Activated T-cell treated with anti-CD3 and anti-CD28 coated beads, Interleukin-2, amount 50 U/mL, for 72 hours (primary cell): ENCODE results near the gene ACTR6. TPM values are rescaled to one million over a fixed set of nuclear protein-coding genes. Genes with fewer than 3 reads are reported as not detected.
"Not testable (repeated sequence)": the region's sequence is repeated elsewhere in the genome, so short reads cannot be mapped to it uniquely, and the experiment has no call there.

Experiments
- ATAC-seq, 2 donors: fragments of 150-1000 bp; cut with Tn5 transposase; replicated peaks in 1 of 2; 2 replicates each; pipeline ENCODE4 v1.10.0; 2021; ENCODE audit warnings: moderate library complexity in 2 of 2, mild to moderate bottlenecking in 1 of 2
- DNase-seq, 2 donors: peaks; one replicate each; pipeline ENCODE4 v3.0.0; 2021 to 2022; ENCODE audit warnings: mixed read lengths in 1 of 2
- H3K27ac Mint-ChIP-seq: one replicate; pipeline ENCODE4 v1.8.0; 2022; ENCODE audit warnings: mild to moderate bottlenecking, moderate library complexity, mixed read lengths
- H3K27me3 Mint-ChIP-seq: one replicate; pipeline ENCODE4 v1.8.0; 2022; ENCODE audit warnings: low read depth, mixed read lengths
- H3K36me3 Mint-ChIP-seq, 2 donors: one replicate each; pipeline ENCODE4 v1.8.0; 2022; ENCODE audit warnings: mixed read lengths in 2 of 2, mild to moderate bottlenecking in 1 of 2; ENCODE audit not compliant: insufficient read depth in 2 of 2
- H3K4me1 Mint-ChIP-seq: one replicate; pipeline ENCODE4 v1.8.0; 2022; ENCODE audit warnings: low read depth, mixed read lengths
- H3K4me3 Mint-ChIP-seq, 2 donors: one replicate each; pipeline ENCODE4 v1.8.0; 2022; ENCODE audit warnings: mild to moderate bottlenecking in 2 of 2, mixed read lengths in 2 of 2, moderate library complexity in 2 of 2
- H3K9me3 Mint-ChIP-seq, 2 donors: one replicate each; pipeline ENCODE4 v1.8.0; 2022; ENCODE audit warnings: mixed read lengths in 2 of 2
- total RNA-seq, 2 donors: library from RNA; stranded (reverse); gene quantifications; one replicate each; pipeline ENCODE4 v1.2.3, GENCODE V29; 2022

The ACTR6 gene
- total RNA-seq, 2 donors from 2014 or later, result 32.7 to 37.1 TPM

GRCh38 chr12:100168562-100168961, 32.1 kb upstream of the ACTR6 start:
- no peak for ATAC-seq
- Mint-ChIP-seq H3K4me1 (peaks cover 10% of the 10 kb centered on the region), H3K9me3 (no peaks in the 10 kb centered on the region)

GRCh38 chr12:100169345-100169744, 31.3 kb upstream of the ACTR6 start:
- peaks cover 0 to 1% of the 10 kb centered on the region in 2 donors for H3K36me3 Mint-ChIP-seq
- no peaks in the 10 kb centered on the region for H3K27me3 Mint-ChIP-seq
- no peak for DNase-seq
- no peaks in the 10 kb centered on the region for H3K9me3 Mint-ChIP-seq
- ATAC-seq, result no peak
- H3K4me1 Mint-ChIP-seq, result peaks cover 2% of the 10 kb centered on the region
- H3K27ac Mint-ChIP-seq, result no peak overlapping the region
- no peak overlapping the region for H3K4me3 Mint-ChIP-seq

More at GRCh38 chr12:100168562-100168961, 32.1 kb upstream of the ACTR6 start:
- no peaks in the 10 kb centered on the region for H3K27me3 Mint-ChIP-seq
- no peak for DNase-seq
- H3K4me3 Mint-ChIP-seq, result no peak overlapping the region
- peaks cover 0 to 1% of the 10 kb centered on the region in 2 donors for H3K36me3 Mint-ChIP-seq
- no peak overlapping the region for H3K27ac Mint-ChIP-seq

DNA sequence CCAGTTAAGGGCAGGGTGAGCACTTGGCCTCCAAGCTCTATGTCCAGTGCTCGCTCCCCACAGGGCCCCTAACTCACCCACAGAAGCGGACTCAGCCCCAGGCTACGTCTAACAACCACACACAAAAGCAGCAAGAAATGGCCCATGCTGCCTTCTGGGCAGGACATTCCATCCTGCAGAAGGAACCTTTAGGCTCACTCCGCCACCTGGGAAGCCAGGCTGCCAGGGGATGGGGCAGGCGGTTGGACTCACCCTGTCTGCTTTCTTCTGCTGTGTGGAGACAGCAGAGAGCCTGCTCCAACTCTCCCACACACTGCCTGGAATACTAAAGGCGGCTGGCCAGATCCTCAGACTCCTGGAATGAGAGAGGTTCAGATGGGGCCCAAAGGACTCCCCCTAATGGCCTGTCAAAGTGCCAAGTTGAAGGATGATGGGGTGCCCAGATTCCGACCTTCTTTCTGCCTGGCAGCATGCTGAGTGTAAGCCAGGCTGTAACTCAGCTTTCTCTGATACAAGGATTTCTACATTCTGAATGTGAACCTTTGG, 30.2 kb upstream of the ACTR6 start:
- DNase-seq (no peak), ATAC-seq (no peak)
- H3K4me3 Mint-ChIP-seq, result no peak overlapping the region
- H3K9me3 Mint-ChIP-seq, result no peaks in the 10 kb centered on the region
- H3K4me1 Mint-ChIP-seq, result no peaks in the 10 kb centered on the region
- peaks cover 0 to 1% of the 10 kb centered on the region in 2 donors for H3K36me3 Mint-ChIP-seq
- H3K27ac Mint-ChIP-seq, result no peak overlapping the region
- no peaks in the 10 kb centered on the region for H3K27me3 Mint-ChIP-seq

GRCh38 chr12:100171248-100171647, 29.4 kb upstream of the ACTR6 start:
- Mint-ChIP-seq H3K4me3 (no peak overlapping the region), H3K36me3 (peaks cover 0 to 1% of the 10 kb centered on the region in 2 donors), H3K27ac (no peak overlapping the region), H3K27me3 (no peaks in the 10 kb centered on the region), H3K4me1 (no peaks in the 10 kb centered on the region), H3K9me3 (no peaks in the 10 kb centered on the region)
- no peak for ATAC-seq
- no peak for DNase-seq

DNA sequence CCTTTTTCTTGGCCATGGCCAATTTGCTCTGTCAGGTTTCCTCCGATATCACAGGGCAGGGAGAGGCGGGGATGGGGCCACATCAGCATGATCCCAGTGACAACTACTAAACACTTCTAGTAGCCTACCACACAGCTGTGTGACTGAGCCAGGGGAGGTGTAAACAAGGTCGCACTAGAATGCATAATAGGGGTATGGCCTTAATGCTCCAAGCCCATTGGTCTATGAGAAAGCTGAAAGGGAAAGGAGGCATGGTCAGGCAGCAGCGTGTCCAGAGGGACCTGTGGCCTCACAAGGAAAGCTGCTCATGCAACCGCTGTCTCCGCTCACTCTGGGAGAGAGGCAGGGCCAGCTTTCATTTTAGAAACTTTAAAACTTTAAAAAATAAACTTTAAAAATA, 27.5 kb upstream of the ACTR6 start:
- Mint-ChIP-seq H3K9me3 (no peaks in the 10 kb centered on the region), H3K36me3 (peaks cover 0 to 1% of the 10 kb centered on the region in 2 donors), H3K27me3 (no peaks in the 10 kb centered on the region), H3K27ac (no peak overlapping the region), H3K4me3 (no peak overlapping the region), H3K4me1 (no peaks in the 10 kb centered on the region)
- ATAC-seq, result no peak
- no peak for DNase-seq

GRCh38 chr12:100174495-100174894, 26.1 kb upstream of the ACTR6 start:
- H3K27me3 Mint-ChIP-seq, result no peaks in the 10 kb centered on the region
- H3K4me1 Mint-ChIP-seq, result no peaks in the 10 kb centered on the region
- H3K36me3 Mint-ChIP-seq, result peaks cover 0 to 2% of the 10 kb centered on the region in 2 donors
- ATAC-seq (no peak), DNase-seq (no peak)
- no peak overlapping the region for H3K27ac Mint-ChIP-seq
- H3K4me3 Mint-ChIP-seq, result no peak overlapping the region
- H3K9me3 Mint-ChIP-seq, result no peaks in the 10 kb centered on the region

DNA sequence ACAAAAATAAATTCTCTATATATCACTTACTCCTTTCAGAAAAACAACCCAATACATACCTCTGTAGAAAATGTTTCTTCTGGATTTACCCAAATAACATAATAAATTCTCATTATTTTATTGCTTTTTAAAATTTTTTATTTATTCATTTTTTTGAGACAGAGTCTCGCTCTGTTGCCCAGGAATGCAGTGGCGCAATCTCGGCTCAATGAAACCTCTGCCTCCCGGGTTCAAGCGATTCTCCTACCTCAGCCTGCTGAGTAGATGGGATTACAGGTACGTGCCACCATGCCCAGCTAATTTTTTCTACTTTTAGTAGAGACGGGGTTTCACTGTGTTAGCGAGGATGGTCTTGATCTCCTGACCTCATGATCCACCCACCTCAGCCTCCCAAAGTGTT, 24.1 kb upstream of the ACTR6 start:
- not testable (repeated sequence) for H3K4me3 Mint-ChIP-seq, DNase-seq, H3K4me1 Mint-ChIP-seq, H3K27me3 Mint-ChIP-seq, ATAC-seq, H3K36me3 Mint-ChIP-seq, H3K9me3 Mint-ChIP-seq, H3K27ac Mint-ChIP-seq

- no peak for ATAC-seq
- peaks cover 14% of the 10 kb centered on the region for H3K4me1 Mint-ChIP-seq
- no peaks in the 10 kb centered on the region for H3K9me3 Mint-ChIP-seq
- peaks cover 0 to 6% of the 10 kb centered on the region in 2 donors for H3K36me3 Mint-ChIP-seq
- no peak for DNase-seq
- H3K27ac Mint-ChIP-seq, result no peak overlapping the region
- H3K27me3 Mint-ChIP-seq, result no peaks in the 10 kb centered on the region
- no peak overlapping the region for H3K4me3 Mint-ChIP-seq
These were observed 21.4 kb upstream of the ACTR6 start for GRCh38 chr12:100179252-100179651.

- Mint-ChIP-seq H3K4me3 (no peak overlapping the region), H3K27me3 (no peaks in the 10 kb centered on the region), H3K9me3 (no peaks in the 10 kb centered on the region), H3K36me3 (peaks cover 4 to 17% of the 10 kb centered on the region in 2 donors), H3K27ac (no peak overlapping the region), H3K4me1 (peaks cover 14% of the 10 kb centered on the region)
- DNase-seq (no peak), ATAC-seq (no peak)
These were observed 16.0 kb upstream of the ACTR6 start for GRCh38 chr12:100184549-100185145.

DNA sequence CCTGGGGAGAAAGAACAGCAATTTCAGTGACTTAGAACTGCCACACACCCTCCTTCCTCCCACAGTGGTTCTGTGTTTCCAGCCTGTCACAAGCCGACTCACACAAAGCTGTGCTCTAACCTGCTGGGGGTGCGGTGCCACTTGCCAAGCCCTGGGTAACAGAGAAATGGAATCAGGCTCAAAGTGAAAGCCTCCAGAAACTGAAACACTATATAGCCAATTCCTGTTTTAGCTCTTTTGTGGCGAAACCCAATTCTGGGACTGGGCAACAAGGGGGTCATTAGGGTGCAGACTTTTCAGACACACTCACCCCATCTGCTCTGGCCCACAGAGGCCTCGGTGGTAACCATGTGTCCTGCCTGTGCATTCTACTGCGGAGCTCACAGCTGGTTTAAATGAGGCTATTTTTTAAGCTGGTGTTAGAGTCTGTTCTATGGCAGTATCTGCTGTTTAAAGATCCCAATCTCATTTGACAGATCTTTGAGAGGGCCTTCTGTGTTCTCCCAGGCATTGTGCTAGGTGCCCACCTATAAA, 15.2 kb upstream of the ACTR6 start:
- Mint-ChIP-seq H3K27ac (no peak overlapping the region), H3K9me3 (no peaks in the 10 kb centered on the region), H3K4me3 (no peak overlapping the region), H3K36me3 (peaks cover 4 to 18% of the 10 kb centered on the region in 2 donors), H3K27me3 (no peaks in the 10 kb centered on the region), H3K4me1 (peaks cover 14% of the 10 kb centered on the region)
- DNase-seq, result no peak
- peak; percentile 46 to 69 for ATAC-seq

DNA sequence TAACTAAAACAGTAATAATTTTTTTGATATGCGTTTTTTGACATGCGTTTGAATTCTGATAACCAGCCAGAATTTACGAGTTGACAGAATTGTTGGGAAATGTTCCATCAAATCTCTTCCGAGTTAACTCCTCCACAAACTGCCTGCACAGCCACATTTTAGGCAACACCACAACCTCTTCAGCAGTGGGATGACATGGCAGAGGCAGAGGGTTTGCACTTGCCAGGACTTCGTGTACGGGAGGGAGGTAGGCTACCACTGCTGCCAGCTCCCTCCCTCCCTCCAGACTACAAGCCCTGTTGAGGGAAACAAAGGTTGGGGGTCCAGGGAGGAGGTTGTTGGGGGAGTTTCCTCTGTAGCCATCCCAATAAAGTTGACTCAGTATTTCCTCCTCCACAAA, 14.5 kb upstream of the ACTR6 start:
- Mint-ChIP-seq H3K4me1 (peaks cover 13% of the 10 kb centered on the region), H3K9me3 (no peaks in the 10 kb centered on the region), H3K27me3 (no peaks in the 10 kb centered on the region), H3K27ac (no peak overlapping the region), H3K36me3 (peaks cover 4 to 15% of the 10 kb centered on the region in 2 donors), H3K4me3 (no peak overlapping the region)
- ATAC-seq (no peak), DNase-seq (no peak)

DNA sequence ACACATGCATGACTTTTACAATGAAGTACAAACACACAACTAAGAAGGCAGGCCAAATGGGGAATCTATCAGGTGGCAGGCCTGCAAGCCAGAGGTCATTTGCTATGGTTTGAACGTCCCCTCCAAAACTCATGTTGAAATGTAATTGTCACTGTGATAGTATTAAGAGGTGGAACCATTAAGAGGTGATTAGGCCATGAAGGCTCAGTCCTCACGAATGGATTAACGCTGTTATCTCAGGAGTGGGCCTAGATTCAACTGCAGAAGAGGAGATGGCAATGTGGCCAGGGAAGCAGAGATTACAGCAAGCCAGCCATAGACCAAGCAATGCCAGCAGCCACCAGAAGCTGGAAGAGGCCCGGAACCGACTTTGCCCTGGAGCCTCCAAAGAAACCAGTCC, 13.5 kb upstream of the ACTR6 start:
- Mint-ChIP-seq H3K27me3 (no peaks in the 10 kb centered on the region), H3K27ac (no peak overlapping the region), H3K36me3 (peaks cover 4 to 13% of the 10 kb centered on the region in 2 donors), H3K4me3 (no peak overlapping the region), H3K9me3 (no peaks in the 10 kb centered on the region), H3K4me1 (peaks cover 3% of the 10 kb centered on the region)
- DNase-seq (no peak), ATAC-seq (no peak)

DNA sequence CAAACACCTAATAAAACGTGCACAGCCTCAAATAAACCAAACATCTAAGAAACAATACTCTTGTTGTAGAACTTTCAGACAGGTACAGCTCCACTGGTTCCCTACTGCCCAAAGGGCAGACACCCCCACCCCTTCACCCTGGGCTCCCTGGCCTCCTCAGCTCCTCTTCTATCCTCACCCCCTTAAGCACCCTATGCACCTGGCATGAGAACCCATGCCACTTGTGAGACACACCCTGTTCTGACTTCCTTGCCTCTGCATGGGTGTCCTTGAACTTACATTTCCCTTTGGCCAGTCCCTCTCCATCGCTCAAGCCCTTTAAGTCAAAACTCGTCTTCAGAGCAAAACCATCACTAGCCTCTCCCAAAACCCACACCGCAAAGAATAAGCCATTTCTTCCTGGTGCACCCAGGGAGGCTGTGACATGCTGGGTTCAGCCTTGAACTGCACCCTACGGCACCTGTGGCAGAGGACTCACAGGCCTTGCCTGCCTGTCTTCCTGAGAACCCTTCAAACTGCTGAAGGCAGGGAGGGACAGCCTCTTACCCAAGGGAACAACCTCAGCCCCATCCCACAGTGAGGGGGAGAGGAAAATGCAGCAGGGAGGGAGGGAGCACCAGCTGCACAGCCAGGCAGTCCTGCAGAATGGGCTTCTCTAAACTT, 12.6 kb upstream of the ACTR6 start:
- Mint-ChIP-seq H3K4me3 (no peak overlapping the region), H3K4me1 (no peaks in the 10 kb centered on the region), H3K27me3 (no peaks in the 10 kb centered on the region), H3K36me3 (peaks cover 4 to 17% of the 10 kb centered on the region in 2 donors), H3K27ac (no peak overlapping the region), H3K9me3 (no peaks in the 10 kb centered on the region)
- ATAC-seq (no peak), DNase-seq (no peak)
